KG1 (cell line): ENCODE results near the gene CUL4A.

Experiments
- DNase-seq: peaks from one replicate; lab custom pipeline; 2025; lab: John Stamatoyannopoulos, UW

Gene CUL4A

DNA sequence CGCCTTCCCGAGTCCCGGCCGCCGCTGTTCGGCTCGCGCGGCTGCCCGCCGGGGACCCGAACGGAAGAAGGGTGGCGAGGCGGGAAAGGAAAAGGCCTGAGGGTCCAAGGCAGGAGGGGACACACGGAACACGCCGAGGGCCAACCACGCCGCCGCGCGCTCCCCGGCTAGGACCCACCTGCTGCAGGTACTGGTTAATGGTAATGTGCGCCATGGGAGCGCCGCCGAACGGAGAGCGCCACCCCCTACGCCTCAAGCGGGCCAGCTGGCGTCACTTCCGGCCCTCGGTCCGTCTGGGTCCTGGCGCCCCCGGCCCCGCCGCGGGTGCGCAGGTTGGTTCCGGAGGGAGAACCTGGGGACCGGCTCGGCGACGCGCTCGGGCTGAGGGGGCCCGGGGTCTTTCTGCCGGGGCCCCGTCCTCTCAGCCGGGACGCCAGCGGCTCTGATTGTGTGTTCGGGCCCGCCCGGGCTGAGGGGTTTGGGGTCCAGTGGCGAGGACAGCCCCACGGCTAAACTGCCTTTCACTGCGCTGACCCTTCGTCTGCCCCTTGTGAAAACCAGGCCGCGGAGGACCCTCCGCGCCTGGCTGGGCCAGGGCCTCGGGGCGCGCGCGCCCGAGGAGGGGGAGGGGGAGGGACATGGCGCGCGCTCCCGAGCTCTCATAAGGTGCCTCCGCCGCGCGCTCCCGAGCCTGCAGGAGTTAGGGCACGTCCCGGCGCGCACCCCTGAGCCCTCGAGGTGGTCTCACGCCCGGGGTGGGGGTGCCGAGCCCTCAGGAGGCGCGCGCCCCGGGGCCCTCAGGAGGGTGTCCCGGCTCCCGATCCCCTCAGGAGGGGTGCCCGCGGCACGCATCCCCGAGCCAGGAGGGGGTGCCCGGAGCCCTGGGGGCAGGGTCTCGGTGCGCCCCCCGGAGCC is 735 bp upstream of the CUL4A start, which contains the start of gene PCID2:
TSS of gene PCID2 (minus strand) at position 249 of the 915 bp plus-strand sequence. CDS start at position 214, 35 bp downstream.
- DNase-seq: peak; percentile 86

DNA sequence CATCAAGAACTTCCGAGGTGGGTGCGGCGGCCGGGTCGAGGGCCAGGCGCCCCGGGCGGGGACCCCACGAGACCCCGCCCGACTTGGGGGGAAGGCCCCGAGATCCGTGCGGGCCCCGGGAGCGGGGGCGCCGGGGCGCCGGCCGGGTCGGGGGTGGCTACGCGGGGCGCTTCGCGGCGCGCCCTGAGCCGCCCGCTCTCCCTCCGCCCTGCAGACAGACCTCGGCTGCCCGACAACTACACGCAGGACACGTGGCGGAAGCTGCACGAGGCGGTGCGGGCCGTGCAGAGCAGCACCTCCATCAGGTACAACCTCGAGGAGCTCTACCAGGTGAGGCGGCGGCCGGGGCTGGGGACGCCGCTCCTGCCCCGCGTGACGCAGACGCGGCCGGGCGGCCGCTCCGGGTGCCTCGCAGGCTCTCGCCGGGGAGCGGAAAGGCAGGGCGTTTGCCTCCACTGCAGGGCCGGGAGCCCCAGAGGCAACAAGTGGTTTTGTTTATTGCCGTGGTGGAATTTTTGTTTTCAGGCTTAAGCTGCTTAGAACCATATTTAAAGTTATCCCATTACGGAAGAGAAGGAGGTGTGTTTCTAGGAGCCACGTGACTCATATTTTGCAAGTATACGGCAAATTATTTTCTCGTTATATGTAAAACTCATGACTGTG is 477 bp downstream of the CUL4A start:
- DNase-seq: peak; percentile 20

DNA sequence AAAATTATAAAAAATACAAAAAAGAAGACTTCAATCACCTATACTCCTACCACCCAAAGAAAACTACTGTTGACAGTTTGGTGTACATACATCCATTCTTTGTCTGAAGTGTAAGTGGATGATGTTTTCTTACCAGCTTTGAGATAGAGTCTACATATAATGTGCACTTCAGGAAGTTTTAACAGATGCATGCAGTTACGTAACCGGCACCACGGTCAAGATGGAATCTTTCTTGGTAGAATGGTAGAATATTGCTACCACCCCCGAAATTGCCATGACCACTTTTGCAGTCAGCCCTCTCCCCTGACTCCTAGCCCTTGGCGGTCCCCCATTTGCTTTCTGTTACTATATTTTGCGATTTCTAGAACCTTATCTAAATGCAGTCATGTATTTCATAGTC is 1.4 kb downstream of the CUL4A start:
- no peak for DNase-seq

DNA sequence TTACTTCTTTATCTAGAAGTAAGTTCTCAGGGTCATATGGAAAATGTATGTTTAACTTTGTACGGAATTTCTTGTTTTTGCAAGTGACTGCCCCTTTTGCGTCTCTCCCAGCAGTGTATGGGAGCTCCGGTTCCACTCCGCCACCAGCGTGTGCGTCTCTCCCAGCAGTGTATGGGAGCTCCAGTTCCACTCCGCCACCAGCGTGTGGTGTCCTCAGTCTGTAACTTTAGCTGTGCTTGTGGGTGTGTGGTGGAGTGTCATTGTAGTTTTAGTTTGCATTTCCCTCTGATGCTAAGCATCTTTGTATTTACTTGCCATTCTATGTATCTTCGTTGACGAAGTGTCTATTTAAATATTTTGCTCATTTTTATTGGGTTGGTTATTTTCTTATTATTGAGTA is 2.4 kb downstream of the CUL4A start:
- DNase-seq: no peak

DNA sequence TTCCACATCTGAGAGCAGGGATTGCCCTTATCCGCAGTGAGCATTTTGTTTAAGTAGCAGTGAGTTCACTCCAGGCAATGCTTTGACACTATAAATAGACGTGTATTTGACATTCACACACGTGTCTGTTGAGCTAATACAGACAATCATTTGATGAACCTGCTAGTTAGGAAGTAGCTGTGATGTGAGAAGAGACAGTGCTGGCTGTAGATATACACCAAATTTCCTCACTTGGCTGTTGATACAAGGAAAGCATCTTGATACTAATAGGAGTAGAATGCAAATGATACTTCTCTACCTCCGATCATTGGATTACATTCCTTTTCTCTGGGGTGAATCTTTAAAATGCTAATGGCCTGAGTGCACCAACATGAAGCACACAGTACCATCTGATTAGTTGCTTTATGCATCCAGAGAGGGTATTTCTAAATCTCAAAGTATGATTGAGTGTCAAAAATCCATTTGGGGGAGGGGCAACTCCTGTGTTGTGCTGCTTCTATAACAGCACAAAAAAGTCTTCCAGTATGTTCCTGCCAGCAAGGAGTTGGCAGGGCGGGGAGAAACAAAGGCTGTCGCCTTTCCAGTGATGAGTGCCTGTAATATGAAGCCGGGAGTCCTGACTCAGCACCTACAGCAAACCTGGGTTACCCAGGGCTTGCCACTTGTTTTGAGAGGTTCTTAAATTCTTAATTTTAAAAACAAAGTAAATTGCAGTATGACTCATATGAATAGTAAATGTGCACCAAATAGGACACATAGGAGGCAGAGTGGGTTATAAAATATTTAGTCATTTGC is 7.0 kb downstream of the CUL4A start:
- no peak for DNase-seq

DNA sequence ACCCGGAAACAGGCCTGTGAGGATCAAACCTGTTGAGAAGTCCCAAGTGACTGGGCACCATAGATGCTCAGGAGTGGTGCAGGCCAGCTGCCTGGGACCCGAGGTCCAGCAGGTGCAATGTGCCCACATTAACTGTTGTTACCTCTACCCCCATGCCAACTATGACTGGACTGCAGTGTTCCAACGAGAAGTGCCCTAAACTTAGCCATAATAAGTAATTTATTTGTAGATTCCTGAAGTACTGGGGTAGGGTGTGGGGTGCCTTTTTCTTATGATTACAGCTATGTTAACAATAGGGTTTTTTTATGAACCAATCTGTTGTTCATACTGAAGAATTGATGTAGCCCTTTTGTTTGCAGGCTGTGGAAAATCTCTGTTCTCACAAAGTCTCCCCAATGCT is 9.2 kb downstream of the CUL4A start:
- DNase-seq: no peak

DNA sequence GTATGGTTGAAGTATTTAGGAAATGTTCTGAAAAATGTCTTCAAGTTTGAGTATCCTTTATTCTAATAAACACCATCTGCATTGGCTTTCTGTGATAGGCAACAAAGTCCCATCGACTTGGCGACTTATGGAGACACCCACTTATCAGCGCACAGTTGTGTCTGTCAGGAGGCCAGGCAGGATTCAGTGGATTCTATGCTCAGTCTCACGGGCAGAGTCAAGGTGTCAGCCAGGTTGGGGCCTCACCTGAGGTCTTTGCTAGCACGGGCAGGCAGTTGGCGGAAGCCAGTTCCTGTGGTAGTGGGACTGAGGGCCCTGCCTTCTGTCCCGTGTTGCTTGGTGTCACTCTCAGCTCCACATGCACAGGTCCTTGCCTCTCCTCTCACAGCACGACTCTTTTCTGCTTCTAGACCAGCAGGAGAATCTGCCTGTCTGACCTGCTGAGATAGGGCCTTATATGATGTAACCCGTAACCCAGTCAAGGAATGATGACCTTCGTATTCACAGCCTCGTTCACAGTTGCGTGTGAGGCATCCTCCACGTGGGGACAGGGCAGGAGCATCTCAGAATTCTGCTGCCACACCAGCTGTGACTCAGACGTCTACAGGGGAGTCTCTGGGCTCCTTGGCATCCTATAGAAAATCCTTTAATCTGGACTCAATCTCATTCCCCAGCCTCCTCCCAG is 10.0 kb downstream of the CUL4A start:
- no peak for DNase-seq

DNA sequence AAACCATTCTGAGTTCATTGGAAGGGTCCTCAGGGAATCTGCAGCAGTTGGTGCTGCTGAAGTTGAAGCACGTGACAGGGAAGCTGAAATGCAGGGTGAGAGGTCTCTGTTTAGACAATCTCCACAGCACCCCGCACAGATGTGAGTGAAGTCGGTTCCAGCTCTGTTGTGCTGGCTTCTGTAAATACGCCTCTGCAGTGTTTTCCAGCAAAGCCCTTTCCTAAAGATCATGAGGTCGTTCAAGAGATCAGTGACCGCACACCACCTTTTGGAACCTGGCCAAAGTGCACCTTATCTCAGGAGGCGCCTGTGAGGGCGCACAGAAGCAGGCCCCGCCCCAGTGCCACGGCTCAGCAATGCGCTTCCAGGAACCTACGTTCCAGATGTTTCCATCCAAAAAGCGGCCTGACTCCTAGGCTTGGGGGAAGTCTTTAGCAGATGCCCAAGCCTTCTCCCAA is 10.8 kb downstream of the CUL4A start:
- no peak for DNase-seq

DNA sequence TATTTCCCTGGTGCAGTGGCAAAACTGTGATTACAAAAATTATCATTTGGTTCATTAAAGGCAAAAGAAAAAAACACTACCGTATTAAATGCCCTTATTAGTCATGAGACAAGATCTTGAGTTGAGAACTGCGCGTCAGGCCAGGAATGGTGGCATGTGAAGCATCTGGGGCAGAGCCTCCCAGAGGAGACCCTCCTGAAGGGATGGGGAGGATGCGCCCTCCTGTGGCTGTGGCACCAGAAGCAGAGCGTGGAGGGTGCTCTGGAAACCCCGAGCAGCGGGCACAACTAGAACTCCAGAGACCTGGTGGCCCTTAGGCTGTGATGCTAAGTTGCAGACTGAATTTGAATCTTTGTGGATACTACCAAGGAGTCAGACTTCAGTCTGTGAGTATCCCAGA is 11.5 kb downstream of the CUL4A start:
- no peak for DNase-seq

DNA sequence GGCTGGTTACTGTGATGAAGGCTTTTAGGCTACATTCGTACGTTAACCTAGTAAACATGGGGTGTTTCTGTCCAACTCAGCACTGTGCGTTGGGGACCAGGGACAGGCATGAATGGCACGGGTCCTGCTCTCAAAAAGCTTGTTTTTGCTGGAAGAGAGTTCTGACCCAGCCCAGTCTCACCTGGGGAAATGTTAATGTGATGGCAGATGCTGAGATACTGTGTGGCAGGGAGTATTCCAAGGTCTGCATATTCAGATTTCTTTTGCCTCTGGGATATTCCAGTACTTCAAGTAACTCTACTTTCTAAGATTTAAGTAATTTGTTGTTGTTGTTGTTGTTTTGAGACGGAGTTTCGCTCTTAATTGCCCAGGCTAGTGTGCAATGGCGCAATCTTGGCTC is 13.7 kb downstream of the CUL4A start:
- DNase-seq: no peak

DNA sequence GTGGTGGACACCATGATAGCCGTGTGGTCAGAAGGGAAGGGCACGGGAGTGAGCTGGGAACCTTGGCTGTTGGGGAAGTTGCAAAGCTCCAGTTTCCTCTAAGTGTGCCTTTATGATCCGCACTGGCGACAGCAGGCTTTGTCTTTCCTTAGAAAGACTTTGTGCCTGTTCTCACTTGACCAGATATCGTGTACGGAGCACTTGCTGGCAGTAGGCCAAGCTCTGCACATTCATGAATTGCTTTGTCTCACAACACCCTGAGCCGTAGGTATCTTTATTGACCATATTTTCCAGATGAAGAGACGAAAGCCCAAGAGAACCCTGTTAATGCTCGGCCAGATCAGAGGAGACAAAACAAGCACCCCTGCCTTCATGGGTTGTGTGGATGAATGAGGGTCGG is 15.1 kb downstream of the CUL4A start:
- DNase-seq: no peak

DNA sequence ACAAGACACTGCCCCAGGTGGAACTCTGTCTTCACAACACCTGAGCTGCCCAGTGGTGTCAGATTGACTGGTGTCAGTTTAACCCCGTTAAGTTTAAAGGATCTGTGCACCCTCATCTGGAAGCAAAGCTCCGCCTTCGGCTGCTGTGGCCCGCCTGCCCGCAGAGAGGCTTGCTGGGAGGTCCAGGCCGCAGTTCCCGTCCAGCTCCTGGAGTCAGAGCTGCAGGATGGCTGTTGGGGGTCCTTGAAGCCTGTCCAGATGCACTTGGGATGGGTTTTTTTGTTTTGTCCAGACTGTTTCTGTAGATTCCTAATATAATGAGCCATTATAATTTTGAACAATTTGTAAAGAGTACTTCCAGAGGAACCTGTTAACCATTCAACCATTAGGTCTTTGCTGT is 16.1 kb downstream of the CUL4A start:
- DNase-seq: no peak

DNA sequence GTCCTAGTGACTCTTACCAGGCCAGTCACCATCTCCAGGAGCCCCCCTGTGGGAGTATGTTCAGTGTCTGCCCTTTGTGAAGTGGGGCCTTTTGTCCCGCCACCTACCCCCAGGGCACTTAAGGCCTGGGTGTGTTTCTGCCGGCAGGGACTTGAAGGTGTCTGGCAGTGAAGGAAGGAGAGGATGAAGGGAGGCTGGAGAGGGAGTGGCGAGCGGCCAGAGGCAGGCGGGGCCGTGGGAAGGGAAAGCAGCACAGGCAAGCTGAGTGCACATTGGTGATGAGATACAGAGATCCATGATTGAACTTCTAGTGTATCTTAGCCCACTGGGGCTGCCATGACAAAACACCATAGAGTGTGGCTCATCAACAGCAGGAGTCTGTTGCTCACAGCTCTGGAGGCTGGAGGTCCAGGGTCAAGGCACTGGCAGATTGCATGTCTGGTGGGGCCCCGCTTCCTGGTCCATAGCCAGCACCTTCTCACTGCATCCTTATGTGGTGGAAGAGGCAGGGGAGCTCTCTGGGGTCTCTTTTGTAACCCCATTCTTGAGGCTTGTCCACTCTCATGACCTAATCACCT is 17.5 kb downstream of the CUL4A start:
- DNase-seq: no peak

DNA sequence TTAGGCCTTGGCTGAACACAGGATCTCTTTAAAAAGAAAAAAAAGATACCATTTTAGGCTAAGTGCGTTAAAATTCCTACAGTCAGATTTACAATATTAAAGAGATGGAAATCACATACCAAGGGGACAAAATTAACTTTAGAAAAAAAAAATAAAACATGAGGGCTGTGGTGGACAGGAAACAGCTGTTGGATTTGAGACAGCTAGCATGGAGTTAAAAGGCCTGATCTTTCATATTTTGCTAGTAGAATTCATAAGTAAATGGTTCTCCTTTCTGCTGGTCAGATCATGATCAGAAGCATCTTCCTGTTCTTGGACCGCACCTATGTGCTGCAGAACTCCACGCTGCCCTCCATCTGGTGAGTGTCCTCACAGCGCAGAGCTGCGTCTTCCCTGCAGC is 19.7 kb downstream of the CUL4A start:
- no peak for DNase-seq

DNA sequence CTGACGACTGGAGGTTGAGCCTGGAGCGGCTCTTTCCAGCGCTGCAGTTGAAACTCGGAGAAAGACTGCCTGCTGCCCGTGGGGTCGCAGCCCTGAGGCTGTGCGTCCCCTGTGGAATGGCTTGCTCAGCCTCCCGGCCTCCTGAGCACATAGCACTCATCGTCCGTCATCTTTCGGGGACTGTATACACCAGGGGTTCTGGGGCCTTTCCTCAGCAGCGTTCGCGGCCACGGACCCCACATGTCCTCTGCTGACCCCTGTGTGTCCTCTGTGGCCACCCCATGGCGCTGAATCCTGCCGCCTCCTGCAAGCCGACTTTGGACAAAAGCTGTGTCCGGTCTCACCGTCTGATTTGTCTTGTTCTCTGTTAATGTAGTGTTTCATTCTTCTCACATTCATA is 20.4 kb downstream of the CUL4A start:
- no peak for DNase-seq

DNA sequence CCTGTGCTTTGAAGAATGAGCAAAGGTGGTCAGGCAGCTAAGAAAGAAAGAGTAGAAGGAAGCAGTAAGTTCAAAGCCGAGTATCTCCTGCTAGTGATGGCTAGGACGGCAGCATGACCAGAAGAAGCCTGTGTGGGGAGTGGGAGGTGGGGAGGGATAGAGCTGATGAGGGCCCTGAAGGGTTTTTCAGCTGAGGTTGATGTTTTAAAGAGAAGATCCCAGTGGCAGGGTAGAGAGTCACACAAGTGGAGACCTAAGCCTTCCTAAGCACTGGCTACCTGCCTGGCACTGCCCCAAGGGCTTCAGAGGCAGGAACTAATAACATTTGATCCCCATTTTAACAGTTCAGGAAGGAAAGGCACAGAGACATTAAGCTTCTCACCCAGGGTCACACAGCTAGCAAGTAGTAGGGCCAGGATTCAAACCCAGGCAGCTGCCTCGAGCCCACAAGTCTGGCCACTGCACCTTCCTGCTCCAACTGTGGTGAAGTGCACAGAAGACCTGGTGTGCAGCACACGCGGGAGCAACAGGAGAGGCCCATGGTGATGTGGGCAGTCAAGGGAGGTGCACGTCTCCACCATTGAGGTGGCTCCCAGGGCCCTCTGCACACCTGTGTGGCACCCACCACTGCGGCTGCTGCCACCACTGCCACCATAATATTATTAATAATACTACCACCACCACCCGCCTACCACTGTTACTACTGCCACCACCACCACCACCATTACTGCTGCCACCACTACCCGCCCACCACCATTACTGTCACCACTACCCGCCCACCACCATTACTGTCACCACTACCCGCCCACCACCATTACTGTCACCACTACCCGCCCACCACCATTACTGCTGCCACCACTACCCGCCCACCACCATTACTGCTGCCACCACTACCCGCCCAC is 22.1 kb downstream of the CUL4A start:
- no peak for DNase-seq

DNA sequence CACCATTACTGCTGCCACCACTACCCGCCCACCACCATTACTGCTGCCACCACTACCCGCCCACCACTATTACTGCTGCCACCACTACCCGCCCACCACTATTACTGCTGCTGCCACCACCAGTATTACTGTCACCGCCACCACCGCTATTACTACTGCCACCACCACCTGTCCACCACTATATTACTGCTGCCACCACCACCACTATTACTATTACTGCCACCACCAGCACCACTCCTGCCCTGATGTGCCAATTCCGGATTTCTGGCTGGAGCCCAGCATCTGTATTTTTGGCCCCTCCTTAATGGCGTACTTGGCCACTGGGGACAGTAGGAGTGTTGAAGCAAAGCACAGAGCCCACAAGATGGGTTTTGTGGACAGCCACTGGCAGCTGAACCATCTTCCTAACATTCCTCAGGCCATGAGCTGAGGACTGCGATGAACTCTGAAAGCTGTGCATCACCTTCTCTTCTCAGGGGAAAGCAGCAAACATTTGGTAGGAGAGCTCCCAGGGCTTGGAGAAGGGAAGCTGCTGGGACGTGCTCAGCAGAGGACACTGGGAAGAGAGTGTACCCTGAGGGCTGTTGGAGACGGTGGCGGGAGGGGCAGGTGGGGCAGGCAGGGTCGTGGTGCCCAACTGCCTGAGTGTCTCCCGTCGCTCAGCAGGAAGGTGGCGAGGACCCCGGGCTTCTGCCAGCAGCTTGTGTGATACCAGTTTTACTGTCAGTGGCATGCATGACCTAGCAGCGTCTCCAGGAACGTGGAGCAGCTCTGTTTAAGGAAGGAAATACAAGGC is 23.0 kb downstream of the CUL4A start:
- no peak for DNase-seq

DNA sequence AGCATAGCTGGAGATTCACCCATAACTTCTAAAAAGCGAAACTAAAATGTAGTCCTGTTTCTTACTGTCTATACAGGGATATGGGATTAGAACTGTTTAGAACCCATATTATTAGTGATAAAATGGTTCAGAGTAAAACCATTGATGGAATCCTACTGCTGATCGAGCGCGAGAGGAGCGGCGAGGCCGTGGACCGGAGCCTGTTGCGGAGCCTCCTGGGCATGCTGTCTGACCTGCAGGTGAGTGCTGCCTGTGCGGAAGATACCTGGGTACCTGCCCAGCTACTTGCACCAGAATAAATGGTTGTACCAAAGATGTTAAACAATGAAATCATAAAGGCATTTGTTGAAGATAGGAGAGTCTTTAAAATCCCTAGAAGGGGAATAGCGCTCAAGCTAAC is 23.7 kb downstream of the CUL4A start:
- DNase-seq: no peak

DNA sequence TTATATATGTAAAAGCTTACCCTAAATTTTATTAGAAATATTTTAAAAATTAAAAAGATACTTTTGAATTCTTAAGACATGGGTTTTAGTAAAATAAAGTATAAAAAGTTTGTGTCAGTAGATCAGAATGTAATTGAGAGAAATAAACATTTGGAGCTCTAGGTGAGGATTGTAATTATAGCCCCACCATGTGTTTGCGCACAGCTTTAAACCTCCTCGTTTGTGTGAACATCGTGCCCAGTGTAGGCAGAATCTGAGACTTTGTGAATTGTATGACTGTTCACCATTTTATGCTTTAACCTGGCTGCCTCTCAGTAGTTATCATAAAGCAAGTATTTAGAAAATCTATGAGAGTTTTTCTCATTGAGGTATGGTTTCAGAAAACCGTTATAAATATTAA is 29.1 kb downstream of the CUL4A start:
- DNase-seq: no peak

DNA sequence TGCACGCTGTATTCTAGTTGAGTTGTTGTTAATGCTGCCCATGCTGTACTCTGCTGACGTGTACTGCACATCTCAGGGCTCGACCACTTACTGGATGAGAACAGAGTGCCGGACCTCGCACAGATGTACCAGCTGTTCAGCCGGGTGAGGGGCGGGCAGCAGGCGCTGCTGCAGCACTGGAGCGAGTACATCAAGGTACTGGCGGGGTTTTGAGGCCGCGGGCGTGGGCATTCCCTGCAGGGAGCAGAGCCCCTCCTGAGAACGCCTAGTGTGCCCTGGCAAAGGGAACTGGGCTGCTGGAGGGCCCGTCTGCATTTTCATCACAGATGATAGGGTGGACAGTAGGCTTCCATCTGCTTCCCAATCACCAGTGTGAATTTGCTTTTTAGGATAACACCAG is 29.9 kb downstream of the CUL4A start:
- no peak for DNase-seq
